Loucy (cell line): Measurements from ENCODE around the gene CASK.

ENCODE experiments used
- EZH2phosphoT487 ChIP-seq: fragments of 200-600 bp; IDR thresholded peaks from 2 replicates; pipeline ENCODE4 v1.6.1; 2018; ENCODE audit warnings: antibody characterized with exemption, mild to moderate bottlenecking, moderate library complexity, borderline replicate concordance
- TF ChIP-seq, protein P1 (sequence below): fragments of 200-600 bp; sonication (generic); conservative IDR thresholded peaks from 2 replicates; pipeline ENCODE4 v1.5.1; 2014; ENCODE audit warnings: mild to moderate bottlenecking, antibody characterized with exemption, low read length

DNA sequence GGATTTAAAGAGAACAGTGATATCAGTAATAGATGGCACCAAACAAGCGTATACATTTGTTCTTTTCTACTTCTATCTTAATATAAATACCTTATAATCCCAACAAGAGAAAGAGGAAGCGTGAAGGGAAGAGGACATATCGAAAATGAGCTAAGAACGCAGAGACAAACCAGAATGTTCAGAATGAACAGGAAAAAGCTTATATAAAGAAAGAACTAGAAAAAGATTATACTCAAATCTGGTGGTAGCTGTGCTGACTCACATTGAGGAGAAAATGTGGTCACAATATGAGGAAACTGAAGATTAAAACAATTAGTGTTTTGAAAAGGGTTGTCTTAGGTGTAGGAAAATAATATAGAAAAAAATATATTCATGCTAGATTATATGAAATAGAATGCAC, 236.6 kb downstream of the CASK start:
- TF ChIP-seq, protein P1, sequence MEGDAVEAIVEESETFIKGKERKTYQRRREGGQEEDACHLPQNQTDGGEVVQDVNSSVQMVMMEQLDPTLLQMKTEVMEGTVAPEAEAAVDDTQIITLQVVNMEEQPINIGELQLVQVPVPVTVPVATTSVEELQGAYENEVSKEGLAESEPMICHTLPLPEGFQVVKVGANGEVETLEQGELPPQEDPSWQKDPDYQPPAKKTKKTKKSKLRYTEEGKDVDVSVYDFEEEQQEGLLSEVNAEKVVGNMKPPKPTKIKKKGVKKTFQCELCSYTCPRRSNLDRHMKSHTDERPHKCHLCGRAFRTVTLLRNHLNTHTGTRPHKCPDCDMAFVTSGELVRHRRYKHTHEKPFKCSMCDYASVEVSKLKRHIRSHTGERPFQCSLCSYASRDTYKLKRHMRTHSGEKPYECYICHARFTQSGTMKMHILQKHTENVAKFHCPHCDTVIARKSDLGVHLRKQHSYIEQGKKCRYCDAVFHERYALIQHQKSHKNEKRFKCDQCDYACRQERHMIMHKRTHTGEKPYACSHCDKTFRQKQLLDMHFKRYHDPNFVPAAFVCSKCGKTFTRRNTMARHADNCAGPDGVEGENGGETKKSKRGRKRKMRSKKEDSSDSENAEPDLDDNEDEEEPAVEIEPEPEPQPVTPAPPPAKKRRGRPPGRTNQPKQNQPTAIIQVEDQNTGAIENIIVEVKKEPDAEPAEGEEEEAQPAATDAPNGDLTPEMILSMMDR = no peak
- TF ChIP-seq EZH2phosphoT487 = no peak
